Neural progenitor cell (in vitro differentiated cells): Measurements from ENCODE around the gene KRT222.

Experiments
- EZH2 ChIP-seq: fragments of 200-600 bp; sonication (generic); IDR thresholded peaks from 2 replicates; pipeline ENCODE4 v1.6.1; 2017; ENCODE audit warnings: antibody characterized with exemption, mild to moderate bottlenecking, moderate library complexity
- TF ChIP-seq, protein P1 (sequence below): fragments of 200-600 bp; sonication (generic); IDR thresholded peaks from 2 replicates; pipeline ENCODE4 v1.5.1; 2017; ENCODE audit warnings: antibody characterized with exemption, mild to moderate bottlenecking

DNA sequence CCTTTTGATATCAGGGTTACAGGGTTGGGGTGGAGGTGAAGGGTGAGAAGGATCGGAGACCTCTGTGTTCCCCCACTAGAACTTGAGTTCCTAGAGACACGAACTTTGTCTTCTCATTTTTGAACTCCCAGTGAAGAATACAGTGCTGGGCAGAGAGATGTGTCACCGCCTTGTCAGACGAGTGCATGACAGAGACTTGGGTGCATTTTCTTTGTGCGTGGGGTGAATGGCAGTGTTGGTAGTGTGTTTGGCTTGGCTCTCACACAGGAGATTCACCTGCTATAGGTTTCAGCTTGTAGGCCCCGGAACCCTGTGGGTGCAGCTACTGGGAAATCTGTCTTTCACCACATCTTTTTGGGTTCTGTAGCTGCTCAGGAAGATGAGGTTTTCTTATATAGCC is 59.7 kb downstream of the KRT222 start:
- TF ChIP-seq, protein P1, sequence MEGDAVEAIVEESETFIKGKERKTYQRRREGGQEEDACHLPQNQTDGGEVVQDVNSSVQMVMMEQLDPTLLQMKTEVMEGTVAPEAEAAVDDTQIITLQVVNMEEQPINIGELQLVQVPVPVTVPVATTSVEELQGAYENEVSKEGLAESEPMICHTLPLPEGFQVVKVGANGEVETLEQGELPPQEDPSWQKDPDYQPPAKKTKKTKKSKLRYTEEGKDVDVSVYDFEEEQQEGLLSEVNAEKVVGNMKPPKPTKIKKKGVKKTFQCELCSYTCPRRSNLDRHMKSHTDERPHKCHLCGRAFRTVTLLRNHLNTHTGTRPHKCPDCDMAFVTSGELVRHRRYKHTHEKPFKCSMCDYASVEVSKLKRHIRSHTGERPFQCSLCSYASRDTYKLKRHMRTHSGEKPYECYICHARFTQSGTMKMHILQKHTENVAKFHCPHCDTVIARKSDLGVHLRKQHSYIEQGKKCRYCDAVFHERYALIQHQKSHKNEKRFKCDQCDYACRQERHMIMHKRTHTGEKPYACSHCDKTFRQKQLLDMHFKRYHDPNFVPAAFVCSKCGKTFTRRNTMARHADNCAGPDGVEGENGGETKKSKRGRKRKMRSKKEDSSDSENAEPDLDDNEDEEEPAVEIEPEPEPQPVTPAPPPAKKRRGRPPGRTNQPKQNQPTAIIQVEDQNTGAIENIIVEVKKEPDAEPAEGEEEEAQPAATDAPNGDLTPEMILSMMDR, result no peak
- no peak for TF ChIP-seq EZH2
